ENCODE measurements around the gene SPINK5.
"Not testable (repeated sequence)": the region's sequence is repeated elsewhere in the genome, so short reads cannot be mapped to it uniquely, and the experiment has no call there.

SPINK5 gene, protein sequence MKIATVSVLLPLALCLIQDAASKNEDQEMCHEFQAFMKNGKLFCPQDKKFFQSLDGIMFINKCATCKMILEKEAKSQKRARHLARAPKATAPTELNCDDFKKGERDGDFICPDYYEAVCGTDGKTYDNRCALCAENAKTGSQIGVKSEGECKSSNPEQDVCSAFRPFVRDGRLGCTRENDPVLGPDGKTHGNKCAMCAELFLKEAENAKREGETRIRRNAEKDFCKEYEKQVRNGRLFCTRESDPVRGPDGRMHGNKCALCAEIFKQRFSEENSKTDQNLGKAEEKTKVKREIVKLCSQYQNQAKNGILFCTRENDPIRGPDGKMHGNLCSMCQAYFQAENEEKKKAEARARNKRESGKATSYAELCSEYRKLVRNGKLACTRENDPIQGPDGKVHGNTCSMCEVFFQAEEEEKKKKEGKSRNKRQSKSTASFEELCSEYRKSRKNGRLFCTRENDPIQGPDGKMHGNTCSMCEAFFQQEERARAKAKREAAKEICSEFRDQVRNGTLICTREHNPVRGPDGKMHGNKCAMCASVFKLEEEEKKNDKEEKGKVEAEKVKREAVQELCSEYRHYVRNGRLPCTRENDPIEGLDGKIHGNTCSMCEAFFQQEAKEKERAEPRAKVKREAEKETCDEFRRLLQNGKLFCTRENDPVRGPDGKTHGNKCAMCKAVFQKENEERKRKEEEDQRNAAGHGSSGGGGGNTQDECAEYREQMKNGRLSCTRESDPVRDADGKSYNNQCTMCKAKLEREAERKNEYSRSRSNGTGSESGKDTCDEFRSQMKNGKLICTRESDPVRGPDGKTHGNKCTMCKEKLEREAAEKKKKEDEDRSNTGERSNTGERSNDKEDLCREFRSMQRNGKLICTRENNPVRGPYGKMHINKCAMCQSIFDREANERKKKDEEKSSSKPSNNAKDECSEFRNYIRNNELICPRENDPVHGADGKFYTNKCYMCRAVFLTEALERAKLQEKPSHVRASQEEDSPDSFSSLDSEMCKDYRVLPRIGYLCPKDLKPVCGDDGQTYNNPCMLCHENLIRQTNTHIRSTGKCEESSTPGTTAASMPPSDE

DNA sequence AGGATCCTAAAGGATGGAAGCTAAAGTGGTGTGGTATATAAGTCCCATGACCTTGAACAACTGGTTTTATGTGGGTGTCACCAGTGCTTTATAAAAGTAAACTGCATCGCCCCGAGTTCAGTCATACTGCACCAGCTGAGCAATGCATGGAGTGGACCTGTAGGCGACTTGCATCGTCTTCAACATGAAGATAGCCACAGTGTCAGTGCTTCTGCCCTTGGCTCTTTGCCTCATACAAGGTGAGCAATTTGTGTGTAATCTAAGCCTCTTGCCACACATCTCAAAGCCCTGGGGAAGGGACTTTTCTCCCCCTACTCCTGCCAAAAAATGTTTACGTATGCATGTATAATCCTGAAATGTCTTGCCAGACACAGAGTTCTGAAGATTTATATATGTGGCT is at the start of gene SPINK5:
TSS of gene SPINK5 (plus strand) at position 120 of the 400 bp plus-strand sequence. CDS start at position 185, 65 bp downstream.
- in situ Hi-C loops (cut with MboI; ENCODE audit: low sequenced_read_pairs): no loop called here

DNA sequence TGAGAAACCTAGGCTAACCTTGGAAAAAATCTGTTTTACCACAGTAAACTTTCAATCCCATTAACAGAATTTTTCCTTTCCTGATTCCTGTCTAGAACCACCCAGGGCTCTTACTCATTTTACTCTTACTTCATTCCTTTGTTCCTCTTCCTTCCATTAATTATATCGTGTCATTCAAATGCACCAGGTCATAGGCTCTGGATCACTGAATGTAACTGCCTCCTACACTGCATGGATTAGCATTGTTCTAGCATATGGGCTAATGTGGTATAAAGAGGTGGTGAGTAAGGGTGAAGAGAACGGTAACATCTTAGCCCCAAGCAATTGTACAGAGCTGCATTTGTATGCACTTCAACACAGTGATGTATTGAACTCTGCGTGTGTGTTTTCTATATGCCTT is 49.5 kb upstream of the SPINK5 start:
- in situ Hi-C loops (cut with MboI; ENCODE audit: low sequenced_read_pairs): no loop called here

DNA sequence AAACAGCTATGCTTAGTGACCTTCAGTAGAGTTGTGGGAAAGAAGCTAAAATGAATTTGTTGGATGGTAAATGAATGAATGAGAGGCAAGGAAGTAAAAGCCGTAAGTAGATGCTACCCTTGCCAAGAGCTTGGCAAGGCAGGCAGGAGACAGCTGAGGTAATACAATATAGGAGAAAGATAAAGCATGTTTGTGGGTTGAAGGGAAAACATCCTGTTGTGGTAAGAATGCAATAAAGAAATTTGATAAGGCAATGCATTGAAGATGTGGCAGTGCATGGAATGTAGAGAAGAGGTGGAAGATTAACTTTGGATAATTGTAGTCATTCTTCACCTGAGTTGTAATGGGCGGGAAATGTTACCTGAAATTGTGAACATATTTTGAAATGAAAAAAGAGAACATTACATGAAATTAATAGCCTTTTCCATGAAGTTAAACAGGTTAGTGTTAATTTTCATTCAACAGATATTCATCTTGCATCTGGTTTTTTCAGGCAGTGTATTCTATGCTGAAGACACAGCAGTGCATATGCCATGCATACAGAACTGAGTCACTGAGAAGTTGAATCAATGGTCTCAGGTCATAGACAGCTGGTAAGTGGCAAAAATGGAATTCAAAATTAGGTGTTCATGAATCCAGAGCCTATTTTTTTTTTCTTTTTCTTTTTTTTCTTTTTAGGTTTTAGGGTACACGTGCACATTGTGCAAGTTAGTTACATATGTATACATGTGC is 43.4 kb upstream of the SPINK5 start:
- in situ Hi-C loops (cut with MboI; ENCODE audit: low sequenced_read_pairs): no loop called here

DNA sequence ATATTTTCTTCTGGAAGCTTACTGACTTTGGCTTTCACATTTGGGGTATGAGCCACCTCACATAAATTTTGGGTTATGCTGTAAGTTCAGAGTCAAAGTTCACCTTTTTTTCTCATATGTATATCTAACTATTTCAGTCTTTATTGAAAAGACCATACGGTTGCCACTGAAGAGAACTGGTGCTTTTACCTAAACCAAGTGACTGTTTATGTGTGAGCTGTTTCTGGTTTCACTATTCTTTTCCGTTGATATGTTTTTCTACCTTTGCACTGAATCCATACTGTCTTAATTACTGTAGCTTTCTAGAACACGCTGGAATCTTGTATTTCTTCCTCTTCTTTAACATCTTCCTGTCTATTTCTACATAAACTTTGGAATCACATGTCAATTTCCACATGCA is 36.3 kb upstream of the SPINK5 start:
- in situ Hi-C loops (cut with MboI; ENCODE audit: low sequenced_read_pairs): no loop called here

DNA sequence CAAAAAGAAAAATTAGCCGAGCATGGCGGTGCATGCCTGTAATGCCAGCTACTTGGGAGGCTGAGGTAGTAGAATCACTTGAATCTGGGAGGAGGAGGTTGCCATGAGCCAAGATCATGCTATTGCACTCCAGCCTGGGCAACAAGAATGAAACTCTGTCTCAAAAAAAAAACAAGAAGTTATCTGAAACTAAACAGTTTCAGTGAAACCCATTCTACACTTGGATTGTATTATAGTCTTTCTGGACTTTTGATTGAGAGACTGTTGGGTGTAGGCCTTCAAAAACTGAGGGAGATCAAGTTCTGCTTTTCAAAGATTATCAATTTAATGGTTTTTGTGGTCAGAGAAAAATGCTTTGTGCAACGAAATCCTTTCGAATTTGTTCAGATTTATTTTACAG is 34.6 kb upstream of the SPINK5 start:
- in situ Hi-C loops (cut with MboI; ENCODE audit: low sequenced_read_pairs): no loop called here

DNA sequence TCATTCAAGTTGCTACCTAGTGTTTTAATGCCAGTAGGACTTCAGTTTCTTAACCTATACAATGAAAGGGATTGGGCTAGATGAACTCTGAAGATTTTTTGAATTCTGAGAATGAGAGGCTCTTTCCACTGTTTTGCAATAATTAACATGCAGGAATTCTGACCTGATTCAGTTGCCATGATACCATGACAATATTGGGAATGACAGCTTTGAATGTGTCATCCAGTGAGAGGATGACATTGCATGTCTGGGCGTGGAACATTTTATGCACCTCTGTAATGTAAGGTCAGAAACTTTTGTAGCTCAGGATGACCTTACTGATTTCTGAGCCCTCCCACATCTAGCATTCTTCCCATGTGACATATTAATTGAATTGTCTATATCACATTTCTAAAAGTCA is 30.6 kb upstream of the SPINK5 start:
- in situ Hi-C loops (cut with MboI; ENCODE audit: low sequenced_read_pairs): no loop called here

DNA sequence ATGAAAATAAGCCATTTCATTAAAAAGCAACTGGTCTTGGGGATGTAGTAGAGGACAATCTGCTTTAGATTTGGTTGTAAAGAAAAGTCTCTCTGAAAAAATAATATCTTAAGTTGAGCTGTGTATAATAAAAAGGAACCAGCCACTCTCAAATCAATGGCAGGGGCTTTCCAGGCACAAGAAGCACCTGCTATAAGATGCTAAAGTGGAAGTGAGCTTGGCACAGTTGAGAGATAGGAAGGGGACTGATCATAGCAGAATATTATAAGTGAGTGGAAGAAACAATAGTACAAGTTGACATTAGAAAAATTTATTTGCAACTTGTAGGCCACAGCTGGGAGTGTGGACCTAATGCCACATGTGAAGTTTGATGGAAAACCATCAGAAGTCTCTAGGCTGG is 28.1 kb upstream of the SPINK5 start:
- in situ Hi-C loops (cut with MboI; ENCODE audit: low sequenced_read_pairs): no loop called here

DNA sequence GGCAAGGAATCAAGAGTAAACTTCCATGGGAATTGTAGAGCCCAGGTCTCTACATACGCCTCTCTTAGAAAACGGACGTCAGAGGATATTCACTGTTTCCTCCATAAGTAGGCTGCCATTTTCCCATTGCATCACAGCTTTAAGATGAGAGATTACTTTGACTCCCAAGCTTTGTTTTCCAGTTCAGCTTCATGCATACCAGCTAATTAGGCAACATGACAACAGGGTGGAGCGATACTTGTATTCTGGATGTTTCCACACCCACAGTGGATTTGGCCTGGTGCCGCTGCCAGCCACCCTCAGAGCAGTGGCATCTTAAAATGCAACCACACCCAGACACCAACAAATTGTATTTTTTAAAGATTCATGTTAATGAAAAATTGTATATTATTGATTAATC is 20.9 kb upstream of the SPINK5 start:
- in situ Hi-C loops (cut with MboI; ENCODE audit: low sequenced_read_pairs): no loop called here

DNA sequence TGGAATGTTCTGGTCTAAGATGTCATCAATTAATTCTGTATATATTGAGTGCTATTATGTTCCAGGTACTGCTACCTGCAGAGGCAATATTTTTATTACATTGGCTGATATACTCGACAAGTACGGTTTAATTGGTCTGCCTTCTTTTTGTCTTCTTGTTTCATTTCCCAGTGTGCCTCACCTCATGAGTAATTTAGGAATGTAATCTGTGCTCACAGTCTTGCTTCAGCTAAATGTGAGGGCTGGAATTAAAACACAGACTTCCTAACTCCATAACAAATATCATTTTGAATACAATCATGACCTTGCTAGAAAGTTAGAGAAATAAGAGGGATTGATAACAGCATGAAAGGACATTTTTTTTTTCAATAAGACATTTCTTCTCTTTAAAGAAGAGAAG is 20.1 kb upstream of the SPINK5 start:
- in situ Hi-C loops (cut with MboI; ENCODE audit: low sequenced_read_pairs): no loop called here

DNA sequence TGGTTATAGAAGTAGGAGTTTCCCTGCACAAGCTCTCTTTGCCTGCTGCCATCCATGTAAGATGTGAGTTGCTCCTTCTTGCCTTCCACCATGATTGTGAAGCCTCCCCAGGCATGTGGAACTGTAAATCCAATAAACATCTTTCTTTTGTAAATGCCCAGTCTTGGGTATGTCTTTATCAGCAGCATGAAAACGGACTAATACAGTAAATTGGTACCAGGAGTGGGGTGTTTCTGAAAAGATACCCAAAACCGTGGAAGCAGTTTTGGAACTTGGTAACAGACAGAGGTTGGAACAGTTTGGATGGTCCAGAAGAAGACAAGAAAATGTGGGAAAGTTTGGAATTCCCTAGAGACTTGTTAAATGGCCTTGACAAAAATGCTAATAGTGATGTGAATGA is 8.6 kb upstream of the SPINK5 start:
- in situ Hi-C loops (cut with MboI; ENCODE audit: low sequenced_read_pairs): not testable (repeated sequence)

DNA sequence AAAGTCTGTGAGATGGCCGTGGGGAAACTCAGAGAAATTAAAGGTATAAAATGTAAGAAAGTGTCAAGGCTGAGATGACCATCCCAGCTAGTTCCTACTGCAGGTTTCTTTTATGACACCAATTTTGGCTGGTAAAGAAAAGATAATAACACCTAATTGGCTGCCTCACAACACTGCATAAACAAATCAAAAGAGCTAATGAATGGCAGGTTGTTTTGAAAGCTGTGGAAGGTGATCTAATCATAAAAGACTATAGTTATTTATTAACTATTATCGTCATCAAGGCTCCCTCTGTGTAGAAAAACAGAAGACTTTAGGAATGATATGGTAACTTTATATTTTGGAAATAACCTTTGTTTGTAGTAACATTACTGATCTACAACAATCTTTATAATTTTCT is 3.5 kb upstream of the SPINK5 start:
- in situ Hi-C loops (cut with MboI; ENCODE audit: low sequenced_read_pairs): no loop called here

DNA sequence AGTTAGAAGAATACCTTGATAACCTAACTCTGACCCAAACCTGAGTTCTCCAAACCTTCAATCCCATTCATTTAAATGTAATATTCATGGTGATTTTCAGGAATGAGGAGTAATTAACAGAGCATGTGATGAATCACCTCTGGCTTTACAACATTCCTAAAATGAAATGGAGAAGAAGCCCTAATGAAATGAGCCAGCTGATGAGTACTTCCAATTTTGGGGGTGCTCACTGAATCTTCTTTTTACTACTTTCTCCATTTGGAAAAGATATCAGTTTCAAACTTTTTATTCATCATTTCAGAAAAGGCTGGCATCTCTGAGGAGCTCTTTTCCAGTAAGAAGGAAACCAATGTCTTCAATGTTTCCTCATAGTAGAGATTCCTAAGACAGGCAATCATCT is 2.9 kb upstream of the SPINK5 start:
- in situ Hi-C loops (cut with MboI; ENCODE audit: low sequenced_read_pairs): no loop called here

DNA sequence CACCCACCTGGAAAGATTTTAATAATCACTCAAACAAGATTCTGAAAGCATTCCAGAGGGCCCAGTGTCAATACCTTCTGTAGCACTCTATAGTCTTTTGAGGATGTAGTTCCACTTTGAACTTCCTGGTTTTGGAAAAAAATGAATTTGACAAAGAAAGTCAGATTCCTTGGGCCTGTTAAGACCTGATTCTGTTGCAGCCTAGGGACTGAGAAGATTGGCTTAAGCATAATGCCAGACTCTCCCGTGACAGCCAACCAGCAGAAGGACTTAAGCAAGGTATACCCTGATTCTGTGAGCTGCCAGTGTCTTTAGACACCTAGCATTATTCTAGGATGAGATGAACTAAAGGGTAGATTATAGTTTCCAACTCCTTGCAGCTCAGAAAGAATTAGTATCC is 6.8 kb downstream of the SPINK5 start:
- in situ Hi-C loops (cut with MboI; ENCODE audit: low sequenced_read_pairs): no loop called here

DNA sequence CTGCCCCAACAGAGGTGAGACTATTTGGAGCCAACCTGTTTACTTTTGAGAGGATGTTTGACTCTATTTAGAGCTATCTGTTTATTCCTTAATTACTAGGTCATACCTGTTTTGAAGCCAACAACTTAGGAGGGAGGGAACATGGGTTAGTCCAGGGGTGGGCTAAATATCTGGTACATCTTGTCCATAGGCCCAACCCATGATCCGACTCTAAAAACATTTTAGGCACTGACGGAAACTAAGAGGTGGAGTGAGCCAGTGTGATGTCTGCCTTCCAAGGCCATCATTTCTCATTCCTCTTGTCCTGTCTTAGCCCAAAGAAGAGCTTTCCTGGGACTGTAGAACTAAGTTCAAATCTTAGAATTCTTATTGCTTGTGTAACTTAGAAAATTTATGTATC is 8.4 kb downstream of the SPINK5 start:
- in situ Hi-C loops (cut with MboI; ENCODE audit: low sequenced_read_pairs): no loop called here

DNA sequence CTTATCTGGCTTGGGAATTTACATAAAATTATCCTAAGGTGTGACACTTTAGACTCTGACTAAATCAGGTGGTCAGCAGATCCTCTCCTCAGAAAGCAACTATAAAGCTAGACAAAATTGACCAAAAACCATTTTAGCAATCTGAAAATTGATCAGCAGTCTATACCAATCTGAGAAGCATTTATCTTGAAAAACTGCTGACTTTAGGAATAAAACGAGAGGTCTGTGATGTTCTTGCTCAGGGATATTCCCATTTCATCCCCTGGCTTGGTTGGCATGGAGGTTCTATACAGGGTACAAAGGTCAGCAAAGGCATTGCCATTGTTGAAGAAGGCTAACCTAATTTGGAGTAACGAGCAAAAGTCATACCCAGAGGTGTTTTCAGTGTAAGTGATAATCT is 11.7 kb downstream of the SPINK5 start:
- in situ Hi-C loops (cut with MboI; ENCODE audit: low sequenced_read_pairs): no loop called here

DNA sequence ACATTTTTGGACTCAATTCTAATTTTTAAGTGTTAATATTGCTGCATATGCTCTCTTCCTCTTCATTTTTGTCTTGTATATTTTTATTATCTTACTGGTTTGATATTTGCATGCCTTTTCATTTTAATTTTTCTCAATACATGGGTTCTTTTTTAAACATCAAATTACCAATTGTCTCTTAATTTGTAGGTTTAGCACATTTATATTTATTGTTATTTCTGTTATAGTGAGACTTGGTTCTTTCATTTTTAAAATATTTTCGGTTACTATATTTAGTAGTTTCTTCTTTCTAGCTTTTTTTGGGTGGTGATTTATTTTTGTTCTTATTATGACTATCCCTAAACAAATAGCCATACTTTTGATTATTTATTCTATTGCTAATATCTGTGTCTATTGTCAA is 19.4 kb downstream of the SPINK5 start:
- in situ Hi-C loops (cut with MboI; ENCODE audit: low sequenced_read_pairs): no loop called here

DNA sequence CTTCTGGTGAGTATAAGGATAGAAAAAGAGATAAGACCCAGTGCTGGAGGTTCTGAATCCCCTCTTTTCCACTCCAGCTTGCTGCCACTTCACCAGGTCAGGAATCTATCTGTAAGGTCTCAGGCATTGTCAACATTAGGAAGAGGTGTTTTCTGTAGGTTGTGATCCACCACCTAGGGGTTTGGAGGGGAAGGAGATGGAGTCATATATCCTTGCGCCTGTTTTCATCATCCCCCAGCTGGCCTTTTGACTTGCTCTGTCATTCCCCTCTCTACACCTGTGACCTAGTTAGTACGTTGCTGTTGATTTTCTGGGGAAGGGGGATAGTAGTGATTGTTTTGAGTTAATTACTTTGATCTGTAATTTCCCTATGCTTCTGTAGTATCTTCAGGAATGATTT is 20.5 kb downstream of the SPINK5 start:
- in situ Hi-C loops (cut with MboI; ENCODE audit: low sequenced_read_pairs): no loop called here

DNA sequence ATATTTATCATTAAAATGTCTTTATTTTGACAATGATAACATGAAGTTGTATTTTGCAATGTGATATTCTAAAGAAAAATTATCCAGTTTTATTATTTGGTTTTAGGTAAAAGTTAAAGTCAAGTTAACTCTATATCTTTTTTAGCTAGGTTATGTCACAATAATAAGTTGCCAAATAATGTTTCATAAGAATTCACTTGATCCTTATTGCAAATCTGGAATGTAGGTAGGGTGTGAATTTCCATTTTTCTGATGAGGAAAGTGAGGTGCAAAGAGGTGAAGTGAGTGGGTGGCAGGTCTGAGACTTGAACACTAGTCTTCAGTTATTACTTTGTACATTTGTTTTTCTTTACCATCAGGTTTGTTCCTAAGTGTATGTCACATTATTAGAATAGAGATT is 21.5 kb downstream of the SPINK5 start:
- in situ Hi-C loops (cut with MboI; ENCODE audit: low sequenced_read_pairs): no loop called here

DNA sequence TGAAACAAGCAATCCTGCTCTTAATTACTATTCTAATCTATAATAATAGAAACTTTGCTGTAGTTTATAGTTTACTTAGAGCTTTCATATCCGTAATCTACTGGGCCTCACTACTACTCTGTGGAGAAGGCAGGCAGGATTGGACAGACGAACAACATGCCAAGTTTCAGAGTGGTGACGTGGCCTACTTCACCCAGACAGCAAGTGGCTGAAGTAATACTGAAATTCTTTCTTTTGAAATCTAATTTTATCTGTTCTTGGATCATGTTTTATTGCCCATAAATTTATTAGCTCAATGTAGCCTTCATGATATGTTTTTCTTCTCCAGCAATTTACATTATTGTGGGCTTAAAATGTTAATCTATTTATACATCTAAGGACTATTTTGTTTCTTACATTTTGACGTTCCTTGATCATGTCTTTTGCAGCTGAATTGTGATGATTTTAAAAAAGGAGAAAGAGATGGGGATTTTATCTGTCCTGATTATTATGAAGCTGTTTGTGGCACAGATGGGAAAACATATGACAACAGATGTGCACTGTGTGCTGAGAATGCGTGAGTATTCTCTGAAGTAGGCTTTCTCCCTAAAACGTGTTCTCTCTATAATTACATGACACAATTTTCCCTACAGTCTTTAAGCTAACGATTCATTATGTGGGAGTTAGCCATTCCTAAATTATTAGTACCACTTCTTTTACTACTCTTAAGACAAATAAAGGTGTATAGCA is 22.4 kb downstream of the SPINK5 start:
- in situ Hi-C loops (cut with MboI; ENCODE audit: low sequenced_read_pairs): no loop called here

DNA sequence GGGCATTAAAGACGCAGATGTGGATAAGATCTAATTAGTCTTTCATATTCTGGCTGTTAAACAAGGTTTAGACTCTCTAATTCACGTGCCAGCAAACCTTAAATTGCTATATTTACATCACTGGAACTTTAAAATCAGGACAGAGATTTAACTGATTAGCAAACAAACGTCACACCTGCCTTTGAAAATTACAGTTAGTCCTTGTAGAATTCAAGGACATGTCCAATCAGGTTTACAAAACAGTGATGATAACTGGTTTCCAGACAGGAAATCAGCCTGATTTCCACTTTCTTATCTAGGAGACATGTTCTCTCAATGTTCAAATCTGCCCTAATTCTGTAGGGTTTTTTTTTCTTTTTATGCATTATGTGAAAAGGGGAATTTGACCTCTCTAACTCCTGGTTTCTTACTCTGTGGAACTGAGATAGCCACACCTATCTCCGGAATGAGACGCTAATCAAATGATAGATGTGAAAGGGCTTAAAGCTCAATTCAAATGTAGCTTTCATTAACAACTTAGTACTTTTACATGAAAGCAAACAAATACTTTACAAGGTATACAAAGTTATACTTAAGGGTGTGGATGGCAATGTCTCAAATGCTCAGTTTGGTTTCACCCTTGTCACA is 26.5 kb downstream of the SPINK5 start:
- in situ Hi-C loops (cut with MboI; ENCODE audit: low sequenced_read_pairs): no loop called here

All from HL-60/S4 treated with retinoic acid at 250 ng/mL for 4 days and 3 days (cell line).